ENCODE measurements around the gene SLC26A1.

DNA sequence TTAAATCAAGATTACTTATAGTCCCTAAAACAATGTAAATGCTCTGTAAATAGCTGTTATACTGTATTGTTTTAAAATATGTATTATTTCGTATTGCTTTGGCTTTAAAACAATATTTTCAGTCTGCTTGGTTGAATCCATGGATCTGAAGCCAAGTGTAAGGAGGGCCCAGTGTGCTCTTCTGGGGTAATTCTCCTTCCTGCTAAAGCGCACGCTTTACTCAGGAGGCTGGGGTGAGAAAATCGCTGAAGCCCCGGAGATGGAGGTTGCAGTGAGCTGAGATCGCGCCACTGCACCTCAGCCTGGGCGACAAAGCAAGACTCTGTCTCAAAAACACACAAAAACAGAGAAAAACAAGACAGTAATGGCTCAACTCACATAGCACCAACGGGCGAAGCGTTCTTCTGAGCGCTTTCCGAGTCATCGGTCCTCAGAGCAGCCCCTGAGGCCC is 6.8 kb downstream of the SLC26A1 start:
- TF ChIP-seq CTCF (conservative IDR thresholded peaks at IDR 0.05) (no peak), ZFX (IDR thresholded peaks at IDR 0.05) (no peak)

Data from C4-2B (cell line).